BLaER1 treated with 17β-estradiol and CSF1 and Interleukin-3, amounts not matched to agents 10 nM and 100 nM (cell line): ENCODE measurements around the gene STRA8.

Experiments
- H3K27ac ChIP-seq, 11 experiments: shearing (Covaris generic); formaldehyde crosslinking; 2 replicates each; pipeline ENCODE4 v1.8.1; 2022
- H3K27me3 ChIP-seq, 11 experiments: shearing (Covaris generic); formaldehyde crosslinking; 2 replicates each; pipeline ENCODE4 v1.8.1; 2022
- H3K36me3 ChIP-seq, 11 experiments: shearing (Covaris generic); formaldehyde crosslinking; 2 replicates each; pipeline ENCODE4 v1.8.1; 2022
- H3K4me1 ChIP-seq, 10 experiments: shearing (Covaris generic); formaldehyde crosslinking; 2 replicates each; pipeline ENCODE4 v1.8.1; 2022
- H3K4me2 ChIP-seq, 11 experiments: shearing (Covaris generic); formaldehyde crosslinking; 2 replicates each; pipeline ENCODE4 v1.8.1; 2022
- H3K4me3 ChIP-seq, 10 experiments: shearing (Covaris generic); formaldehyde crosslinking; 2 replicates each; pipeline ENCODE4 v1.8.1; 2022
- H3K9ac ChIP-seq, 11 experiments: shearing (Covaris generic); formaldehyde crosslinking; 2 replicates each; pipeline ENCODE4 v1.8.1; 2022
- H3K9me3 ChIP-seq, 11 experiments: shearing (Covaris generic); formaldehyde crosslinking; replicated peaks in 1 of 11; 2 replicates each; pipeline ENCODE4 v1.8.1; 2022
- H4K20me1 ChIP-seq, 11 experiments: shearing (Covaris generic); formaldehyde crosslinking; 2 replicates each; pipeline ENCODE4 v1.8.1; 2022
- Cebpa-rat ChIP-seq, 11 experiments: shearing (Covaris generic); IDR thresholded peaks; 2 replicates each; pipeline ENCODE4 v1.8.1; 2022

STRA8 gene

GRCh38 chr7:135233570-135233969 is at the start of gene STRA8:
Gene STRA8, plus strand, starts transcription at chr7:135233838. Its CDS starts 6,687 bp downstream, at chr7:135240525.
- TF ChIP-seq Cebpa-rat (IDR thresholded peaks at IDR 0.05), result no peak
- Histone ChIP-seq H3K4me3 (no peak within 1 kb of the TSS), H3K27me3 (peaks cover 0 to 78% (median 0%) of the 10 kb centered on the region in 11 experiments; a peak in 7 of 22 replicates), H3K27ac (no peak within 1 kb of the TSS), H4K20me1 (no peaks in the 10 kb centered on the region; a peak in 1 of 22 replicates), H3K36me3 (no peaks in the 10 kb centered on the region), H3K4me2 (no peak within 1 kb of the TSS), H3K9me3 (peaks cover 0 to 18% (median 10%) of the 10 kb centered on the region in 11 experiments; a peak in 13 of 22 replicates), H3K4me1 (peaks cover 6 to 31% (median 24%) of the 10 kb centered on the region in 10 experiments; a peak in 19 of 20 replicates), H3K9ac (no peak within 1 kb of the TSS)

GRCh38 chr7:135184254-135184841 is 49.3 kb upstream of the STRA8 start:
- H3K27me3 ChIP-seq, result no peaks in the 10 kb centered on the region
- no peak overlapping the region for H3K4me2 ChIP-seq
- H3K9me3 ChIP-seq, result peaks cover 53 to 61% (median 57%) of the 10 kb centered on the region in 11 experiments
- no peak for TF ChIP-seq Cebpa-rat (IDR thresholded peaks at IDR 0.05)
- H3K27ac ChIP-seq, result no peak overlapping the region
- peaks cover 0 to 1% (median 0%) of the 10 kb centered on the region in 11 experiments; a peak in 1 of 22 replicates for H4K20me1 ChIP-seq
- H3K4me1 ChIP-seq, result peaks cover 0 to 21% (median 15%) of the 10 kb centered on the region in 10 experiments; a peak in 16 of 20 replicates
- H3K4me3 ChIP-seq, result no peak overlapping the region
- H3K36me3 ChIP-seq, result peaks cover 82 to 100% (median 92%) of the 10 kb centered on the region in 11 experiments
- H3K9ac ChIP-seq, result no peak overlapping the region

GRCh38 chr7:135185471-135186260 is 48.0 kb upstream of the STRA8 start:
- TF ChIP-seq Cebpa-rat (IDR thresholded peaks at IDR 0.05), result no peak
- no peak overlapping the region for H3K27ac ChIP-seq
- H3K4me3 ChIP-seq, result no peak overlapping the region
- peaks cover 40 to 48% (median 43%) of the 10 kb centered on the region in 11 experiments for H3K9me3 ChIP-seq
- no peaks in the 10 kb centered on the region for H3K27me3 ChIP-seq
- peaks cover 8 to 21% (median 15%) of the 10 kb centered on the region in 10 experiments; a peak in 19 of 20 replicates for H3K4me1 ChIP-seq
- peaks cover 84 to 99% (median 96%) of the 10 kb centered on the region in 11 experiments for H3K36me3 ChIP-seq
- no peak overlapping the region for H3K9ac ChIP-seq
- H3K4me2 ChIP-seq, result peak overlapping the region in 8 of 11 experiments; percentile 16 to 73 (median 52); a peak in 14 of 22 replicates
- peaks cover 0 to 11% (median 0%) of the 10 kb centered on the region in 11 experiments; a peak in 2 of 22 replicates for H4K20me1 ChIP-seq

GRCh38 chr7:135186261-135186540 is 47.4 kb upstream of the STRA8 start:
- Histone ChIP-seq H3K4me3 (no peak overlapping the region), H3K27ac (no peak overlapping the region), H3K36me3 (peaks cover 80 to 99% (median 91%) of the 10 kb centered on the region in 11 experiments), H3K9me3 (peaks cover 34 to 43% (median 38%) of the 10 kb centered on the region in 11 experiments), H3K4me1 (peaks cover 9 to 21% (median 16%) of the 10 kb centered on the region in 10 experiments; a peak in 19 of 20 replicates), H3K4me2 (peak overlapping the region in 8 of 11 experiments; percentile 16 to 73 (median 52); a peak in 14 of 22 replicates), H3K27me3 (no peaks in the 10 kb centered on the region), H3K9ac (no peak overlapping the region), H4K20me1 (peaks cover 0 to 15% (median 0%) of the 10 kb centered on the region in 11 experiments; a peak in 2 of 22 replicates)
- no peak for TF ChIP-seq Cebpa-rat (IDR thresholded peaks at IDR 0.05)

GRCh38 chr7:135186841-135187253 is 46.8 kb upstream of the STRA8 start:
- TF ChIP-seq Cebpa-rat (IDR thresholded peaks at IDR 0.05), result no peak
- peak overlapping the region in 7 of 11 experiments; percentile 31 to 73 (median 53); a peak in 7 of 22 replicates for H3K4me2 ChIP-seq
- peaks cover 28 to 36% (median 32%) of the 10 kb centered on the region in 11 experiments for H3K9me3 ChIP-seq
- H4K20me1 ChIP-seq, result peaks cover 0 to 15% (median 0%) of the 10 kb centered on the region in 11 experiments; a peak in 2 of 22 replicates
- H3K9ac ChIP-seq, result no peak overlapping the region
- peaks cover 74 to 99% (median 85%) of the 10 kb centered on the region in 11 experiments for H3K36me3 ChIP-seq
- H3K4me1 ChIP-seq, result peaks cover 9 to 23% (median 16%) of the 10 kb centered on the region in 10 experiments; a peak in 19 of 20 replicates
- no peak overlapping the region for H3K27ac ChIP-seq
- H3K27me3 ChIP-seq, result no peaks in the 10 kb centered on the region
- H3K4me3 ChIP-seq, result no peak overlapping the region

GRCh38 chr7:135188298-135188984 is 45.2 kb upstream of the STRA8 start:
- TF ChIP-seq Cebpa-rat (IDR thresholded peaks at IDR 0.05), result no peak
- Histone ChIP-seq H3K36me3 (peaks cover 58 to 98% (median 69%) of the 10 kb centered on the region in 11 experiments), H3K4me2 (no peak overlapping the region), H3K27ac (no peak overlapping the region), H4K20me1 (peaks cover 0 to 17% (median 0%) of the 10 kb centered on the region in 11 experiments; a peak in 2 of 22 replicates), H3K27me3 (no peaks in the 10 kb centered on the region), H3K4me1 (peaks cover 15 to 35% (median 27%) of the 10 kb centered on the region in 10 experiments), H3K9ac (no peak overlapping the region), H3K4me3 (no peak overlapping the region), H3K9me3 (peaks cover 12 to 20% (median 16%) of the 10 kb centered on the region in 11 experiments)

GRCh38 chr7:135189221-135189662 is 44.4 kb upstream of the STRA8 start:
- H3K4me3 ChIP-seq, result no peak overlapping the region
- H3K4me1 ChIP-seq, result peaks cover 22 to 43% (median 35%) of the 10 kb centered on the region in 10 experiments
- no peak overlapping the region for H3K9ac ChIP-seq
- peaks cover 50 to 98% (median 61%) of the 10 kb centered on the region in 11 experiments for H3K36me3 ChIP-seq
- no peak for TF ChIP-seq Cebpa-rat (IDR thresholded peaks at IDR 0.05)
- peaks cover 4 to 12% (median 8%) of the 10 kb centered on the region in 11 experiments; a peak in 21 of 22 replicates for H3K9me3 ChIP-seq
- H4K20me1 ChIP-seq, result peaks cover 0 to 25% (median 0%) of the 10 kb centered on the region in 11 experiments; a peak in 2 of 22 replicates
- no peak overlapping the region for H3K4me2 ChIP-seq
- no peaks in the 10 kb centered on the region for H3K27me3 ChIP-seq
- no peak overlapping the region for H3K27ac ChIP-seq

- Histone ChIP-seq H3K4me3 (no peak overlapping the region), H3K27ac (no peak overlapping the region), H3K36me3 (peaks cover 43 to 98% (median 54%) of the 10 kb centered on the region in 11 experiments), H3K9ac (no peak overlapping the region), H3K9me3 (peaks cover 0 to 5% (median under 1%) of the 10 kb centered on the region in 11 experiments; a peak in 8 of 22 replicates), H3K4me1 (peaks cover 29 to 50% (median 42%) of the 10 kb centered on the region in 10 experiments), H4K20me1 (peaks cover 0 to 32% (median 0%) of the 10 kb centered on the region in 11 experiments; a peak in 2 of 22 replicates), H3K4me2 (peak overlapping the region in 2 of 11 experiments; percentile 25 to 34; a peak in 4 of 22 replicates), H3K27me3 (no peaks in the 10 kb centered on the region)
- TF ChIP-seq Cebpa-rat (IDR thresholded peaks at IDR 0.05), result no peak
Measured at GRCh38 chr7:135189961-135190360, 43.7 kb upstream of the STRA8 start.
